Fibroblast of skin of scalp (primary cell): ENCODE results near the gene ZHX3.

Experiments used
- DNase-seq: peaks from one replicate; pipeline ENCODE4 v3.0.0-alpha.2; 2013

Gene ZHX3

GRCh38 chr20:41221614-41222218, 95.8 kb downstream of the ZHX3 start:
- DNase-seq, result no peak

GRCh38 chr20:41219824-41220223, 97.7 kb downstream of the ZHX3 start:
- DNase-seq, result no peak

DNA sequence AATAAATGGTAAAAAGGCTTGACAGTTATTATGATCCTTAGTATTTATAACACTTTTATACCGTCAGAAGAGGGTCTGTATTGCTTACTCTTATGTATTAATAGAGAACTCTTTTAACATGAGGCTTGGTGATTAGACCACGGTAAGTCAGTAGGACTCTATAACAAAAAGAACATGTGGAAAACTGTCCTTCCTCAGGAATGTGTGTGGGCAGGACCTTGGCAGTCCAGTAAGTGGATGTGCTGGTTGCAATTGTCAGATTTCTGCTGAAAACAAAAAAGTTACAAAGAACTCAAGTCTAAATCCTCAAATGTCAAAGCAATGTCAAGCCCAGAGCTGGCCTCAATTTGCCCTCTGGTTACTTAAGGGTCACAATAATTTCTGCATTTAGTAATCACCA, 99.1 kb downstream of the ZHX3 start:
- no peak for DNase-seq

GRCh38 chr20:41217422-41217821, 100.1 kb downstream of the ZHX3 start:
- DNase-seq, result no peak

GRCh38 chr20:41214666-41215065, 102.9 kb downstream of the ZHX3 start:
- no peak for DNase-seq

DNA sequence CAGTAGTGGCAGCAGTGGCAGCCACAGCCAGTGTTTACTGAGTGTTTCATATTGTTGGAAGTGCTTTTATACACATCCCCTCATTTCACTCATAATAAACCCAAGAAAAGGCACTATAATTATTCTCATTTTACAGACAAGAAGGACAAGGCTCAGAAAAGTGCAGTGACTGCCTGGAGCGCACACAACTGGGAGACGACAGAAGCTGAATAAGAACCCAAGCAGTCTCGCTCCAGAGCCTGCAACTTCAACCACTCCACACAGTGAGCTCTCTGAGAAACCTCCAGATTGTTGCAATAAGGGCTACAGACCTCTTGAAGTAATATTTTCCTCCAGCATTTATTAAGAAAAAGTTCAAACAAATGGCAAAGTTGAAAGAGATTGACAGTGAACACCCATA, 103.3 kb downstream of the ZHX3 start:
- no peak for DNase-seq

DNA sequence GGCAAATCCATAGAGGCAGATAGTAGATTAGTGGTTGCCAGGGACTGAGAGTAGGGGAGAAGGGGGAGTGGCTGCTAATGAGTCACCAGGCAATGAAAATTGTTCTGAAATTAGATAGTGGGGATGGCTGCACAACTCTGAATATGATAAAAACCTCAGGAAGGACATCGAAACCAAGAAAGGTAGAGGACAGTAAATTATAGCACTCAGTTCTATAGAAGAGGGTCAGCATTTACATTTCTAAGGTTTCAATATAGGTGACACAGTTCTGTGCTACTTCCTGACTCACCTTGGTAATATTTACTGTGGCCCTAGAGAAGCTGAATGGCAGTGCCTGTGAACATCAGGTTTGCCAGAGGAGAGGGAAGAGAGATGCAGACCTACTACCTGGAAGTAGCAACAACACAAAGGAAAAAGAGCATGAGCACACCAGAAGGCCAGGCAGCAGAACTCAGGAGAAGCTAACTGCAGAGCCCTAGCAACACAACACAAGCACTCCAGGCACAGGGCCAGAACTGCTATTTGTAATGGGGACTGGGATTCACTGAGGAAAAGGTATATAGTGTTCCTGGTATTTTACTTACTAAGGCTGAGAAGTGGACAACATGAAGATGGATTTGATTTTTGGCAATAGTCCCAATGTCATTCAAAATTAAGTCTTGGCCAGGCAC, 104.2 kb downstream of the ZHX3 start:
- peak; percentile 28 for DNase-seq

DNA sequence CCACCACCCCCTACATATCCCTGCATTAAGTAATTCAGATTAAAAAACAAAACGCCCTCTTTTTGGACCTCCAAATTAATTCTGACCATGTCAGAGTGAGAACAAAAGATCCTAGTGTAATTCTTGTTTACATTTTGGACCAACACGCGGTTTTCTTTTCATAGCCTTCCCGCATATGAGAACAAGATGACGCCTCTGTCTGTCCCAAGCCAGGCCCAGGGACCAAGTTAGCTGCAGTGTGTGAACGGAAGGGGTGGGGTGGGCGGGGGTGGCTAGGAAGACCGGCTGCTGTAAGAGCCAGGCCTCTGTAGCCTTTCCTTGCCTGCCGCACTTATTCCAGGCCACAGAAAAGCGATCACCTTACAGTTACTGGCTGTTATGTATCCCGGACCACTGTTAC, 112.2 kb downstream of the ZHX3 start:
- DNase-seq, result no peak

GRCh38 chr20:41204304-41205265, 112.9 kb downstream of the ZHX3 start:
- DNase-seq, result no peak

GRCh38 chr20:41203660-41204059, 113.9 kb downstream of the ZHX3 start:
- no peak for DNase-seq

DNA sequence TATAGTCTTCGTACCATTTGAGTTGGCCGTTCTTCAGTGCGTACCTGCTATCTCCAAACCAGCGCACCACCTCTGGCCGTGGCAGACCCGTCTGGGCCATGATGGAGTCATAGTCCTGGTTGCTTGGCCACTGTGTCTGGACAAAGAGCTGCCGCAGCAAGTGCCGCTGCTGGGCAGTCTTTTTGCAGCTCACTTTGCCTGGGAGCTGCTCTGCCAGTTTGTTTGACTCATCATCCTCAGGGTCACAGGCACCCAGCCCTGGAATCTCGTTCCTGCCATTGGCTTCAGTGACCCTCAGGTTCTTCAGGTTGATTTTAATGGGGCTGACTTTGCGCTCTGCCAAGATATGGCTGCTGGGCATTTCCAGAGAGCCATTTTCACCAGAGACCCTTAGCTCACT, 115.1 kb downstream of the ZHX3 start:
- DNase-seq, result no peak

- no peak for DNase-seq
Measured at GRCh38 chr20:41201760-41202159, 115.8 kb downstream of the ZHX3 start.

DNA sequence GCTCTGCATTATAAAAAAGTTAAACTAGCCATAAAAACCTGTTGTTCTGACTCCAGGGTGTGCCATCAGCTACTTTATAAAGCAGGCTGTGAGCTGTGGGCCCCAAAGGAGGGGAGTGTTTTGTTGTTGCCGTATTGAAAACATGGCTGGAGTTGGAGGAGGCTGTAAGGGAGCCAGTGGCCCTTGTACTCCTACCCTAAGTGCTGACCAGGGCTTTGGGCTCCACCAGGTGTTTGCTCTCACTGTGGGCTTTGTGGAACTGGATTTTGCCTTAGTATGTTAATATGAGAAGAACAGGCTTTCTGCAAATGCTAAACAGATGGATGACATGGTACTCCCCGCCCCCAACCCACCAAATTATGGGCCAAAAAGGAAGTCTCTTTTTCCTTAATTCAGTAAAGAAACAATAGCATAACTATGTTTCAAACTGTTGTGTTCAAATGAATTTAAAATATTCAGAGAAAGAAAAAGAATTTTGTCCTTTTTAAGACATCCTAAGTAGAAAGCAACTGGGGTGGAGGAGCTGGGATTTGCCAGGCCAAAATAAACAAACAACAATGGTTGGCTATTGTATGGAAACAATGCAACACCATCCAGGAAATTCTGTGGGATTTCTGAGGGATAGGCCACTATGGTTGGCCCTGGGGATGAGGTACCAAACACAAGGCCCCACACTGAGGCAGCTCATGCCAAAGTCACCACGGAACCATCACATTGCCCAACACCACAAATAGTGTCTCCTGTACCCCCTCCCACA, 116.9 kb downstream of the ZHX3 start:
- peak; percentile 22 for DNase-seq

DNA sequence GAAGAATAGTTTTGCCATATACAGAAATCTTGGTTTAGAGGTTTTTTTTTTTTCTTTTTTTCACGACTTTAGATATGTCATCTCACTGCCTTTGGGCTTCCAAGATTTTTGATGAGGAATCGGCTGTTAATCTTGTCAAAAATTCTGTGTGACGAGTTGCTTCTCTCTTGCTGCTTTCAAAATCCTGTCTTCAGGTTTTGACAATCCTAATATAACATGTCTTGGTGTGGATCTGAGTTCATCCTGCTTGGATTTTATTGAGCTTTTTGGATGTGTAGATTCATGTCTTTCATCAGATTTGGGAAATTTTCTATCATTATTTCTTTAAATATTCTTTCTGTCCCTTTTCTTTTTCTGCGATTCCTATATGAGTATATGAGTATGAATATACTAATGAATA, 119.1 kb downstream of the ZHX3 start:
- DNase-seq, result no peak

DNA sequence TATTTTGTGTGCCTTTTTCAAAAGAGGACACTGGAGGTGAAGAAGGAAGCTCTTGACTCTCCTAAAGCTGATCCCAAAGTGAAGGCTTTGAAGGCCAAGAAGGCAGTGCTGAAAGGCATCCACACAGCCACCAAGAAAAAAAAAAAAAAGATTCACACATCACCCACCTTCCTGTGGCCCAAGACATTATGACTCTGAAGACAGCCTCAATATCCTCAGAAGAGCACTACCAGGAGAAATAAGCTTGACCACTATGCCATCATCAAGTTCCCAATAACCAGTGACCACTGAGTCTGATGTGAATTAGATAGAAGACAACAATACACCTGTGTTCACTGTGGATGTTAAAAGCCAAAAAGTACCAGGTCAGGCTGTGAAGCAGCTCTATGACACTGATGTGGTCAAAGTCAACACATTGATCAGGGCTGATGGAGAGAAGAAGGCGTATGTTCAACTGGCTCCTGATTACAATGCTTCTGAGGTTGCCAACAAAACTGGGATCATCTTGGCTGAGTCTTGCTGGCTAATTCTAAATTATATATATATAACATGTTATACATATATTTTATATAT, 120.8 kb downstream of the ZHX3 start:
- no peak for DNase-seq

DNA sequence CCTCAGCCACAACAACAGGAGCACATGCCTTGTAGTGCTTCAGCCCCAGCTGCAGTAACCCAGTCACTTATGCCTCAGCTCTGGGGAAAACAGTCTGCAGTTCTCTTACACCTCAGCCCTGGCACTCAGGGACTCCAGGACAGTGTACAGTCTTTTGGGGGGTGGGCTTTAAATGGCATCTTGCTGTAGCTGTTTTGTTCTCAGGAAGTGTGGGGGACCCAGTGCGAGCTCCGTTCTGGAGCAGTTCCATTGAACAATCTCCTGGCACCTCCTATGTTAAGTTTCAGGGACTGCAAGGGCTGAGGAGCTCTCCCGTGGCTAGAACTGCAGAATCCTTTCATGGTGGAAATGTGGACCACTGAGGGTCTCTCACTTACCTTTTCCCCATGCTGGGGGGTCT, 125.0 kb downstream of the ZHX3 start:
- DNase-seq, result no peak

DNA sequence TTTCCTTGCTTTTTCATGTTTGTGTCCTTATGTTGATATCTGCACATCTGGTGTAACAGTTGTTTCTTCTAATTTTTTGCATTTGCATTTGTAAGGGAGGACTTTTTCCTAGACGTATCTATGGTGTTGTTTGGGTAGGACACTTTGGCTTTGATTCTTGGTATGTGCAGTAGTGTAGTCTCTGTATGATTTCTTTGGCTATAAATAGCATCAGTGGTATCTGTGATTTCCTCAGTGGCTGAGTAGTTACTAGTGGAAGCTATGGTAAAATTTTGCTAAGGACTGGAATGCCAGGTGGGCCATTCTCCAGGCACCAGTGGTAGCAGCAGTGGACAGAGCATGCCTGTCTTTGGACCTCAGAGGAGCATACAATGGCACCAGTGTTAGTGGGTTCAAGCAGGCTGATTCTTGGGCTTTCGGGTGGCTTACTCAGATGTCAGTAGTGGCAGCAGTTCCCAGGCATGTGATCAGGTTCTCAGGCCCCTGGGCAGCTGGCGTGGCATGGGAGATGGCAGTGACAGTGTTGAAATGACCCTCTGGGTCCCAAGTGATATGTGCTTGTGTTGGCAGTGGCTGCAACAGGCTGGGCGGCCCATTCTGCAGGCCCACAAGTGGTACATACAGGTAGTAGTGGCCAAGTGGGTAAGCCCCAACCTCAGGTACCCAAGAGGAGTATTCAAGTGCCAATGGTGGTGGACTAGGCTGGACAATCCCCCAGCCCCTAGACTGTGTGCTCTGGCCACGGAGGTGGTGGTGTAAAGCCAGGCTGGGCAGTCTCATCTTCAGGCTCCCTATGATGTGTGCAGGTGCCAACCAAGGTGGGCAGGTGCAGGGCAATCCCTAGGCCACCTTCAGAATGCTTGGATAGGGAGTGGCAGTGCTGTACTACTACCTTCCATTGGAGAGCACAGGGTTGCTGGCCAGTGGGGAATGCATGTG, 125.7 kb downstream of the ZHX3 start:
- no peak for DNase-seq

- DNase-seq, result no peak
Measured at GRCh38 chr20:41187668-41188067, 129.9 kb downstream of the ZHX3 start.

- no peak for DNase-seq
Measured at GRCh38 chr20:41185013-41185757, 132.3 kb downstream of the ZHX3 start.

GRCh38 chr20:41183831-41184230, 133.7 kb downstream of the ZHX3 start:
- DNase-seq, result no peak

DNA sequence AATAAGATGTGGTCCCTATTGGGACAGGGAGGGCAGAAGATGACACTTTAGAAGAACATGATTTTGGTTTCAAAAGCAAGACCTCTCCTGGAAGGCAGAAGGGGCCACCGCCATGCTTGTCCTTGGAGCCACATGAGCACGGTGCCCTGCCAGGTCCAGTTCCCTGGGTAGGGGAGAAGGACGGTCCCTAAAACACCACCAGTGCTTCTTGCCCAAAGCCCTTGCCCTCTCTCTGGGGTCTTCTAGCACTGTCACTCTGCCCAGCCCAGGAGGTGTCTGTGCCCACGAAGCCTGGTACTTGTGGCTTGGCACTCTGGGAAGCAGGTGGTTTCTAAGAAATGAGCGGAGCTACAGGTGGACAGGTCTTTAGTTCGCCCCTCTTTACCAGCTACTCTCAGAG, 134.1 kb downstream of the ZHX3 start:
- no peak for DNase-seq
